Erythroblast (primary cell): ENCODE measurements around the gene IL17D.

Experiments used
- GATA1 ChIP-seq: IDR thresholded peaks from 2 replicates; pipeline ENCODE4 v1.6.1; 2011; ENCODE audit warnings: low read depth, mild to moderate bottlenecking, control low read depth, low read length, moderate library complexity
- POLR2A ChIP-seq: IDR thresholded peaks from 2 replicates; pipeline ENCODE4 v1.6.1; 2011; ENCODE audit warnings: mild to moderate bottlenecking, low read length

- no peak for TF ChIP-seq POLR2A
- no peak for TF ChIP-seq GATA1
Observed at GRCh38 chr13:20728579-20729311, 25.2 kb downstream of the IL17D start.
